SIG-M5 (cell line): Measurements from ENCODE around the gene KRT32.

ENCODE experiments used
- DNase-seq: peaks from one replicate; lab custom pipeline; 2025; lab: John Stamatoyannopoulos, UW

Gene KRT32

DNA sequence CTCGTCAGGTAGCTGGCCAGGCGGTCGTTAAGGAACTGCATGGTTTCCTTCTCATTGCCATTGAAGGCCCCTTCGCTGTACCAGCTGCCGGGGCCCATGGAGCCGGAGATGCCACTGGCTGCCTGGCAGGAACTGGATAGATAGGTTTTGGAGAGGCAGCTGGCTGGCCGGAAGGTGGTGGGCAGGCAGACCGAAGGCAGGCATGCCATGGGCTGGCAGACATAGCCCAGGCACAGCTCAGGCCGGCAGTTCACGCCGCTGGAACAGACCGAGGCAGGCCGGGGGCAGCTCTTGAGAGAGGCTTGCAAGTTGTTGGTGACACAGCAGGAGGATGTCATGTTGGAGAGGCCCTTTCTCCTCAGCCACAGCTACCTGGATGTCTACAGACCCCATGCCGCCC, at the start of gene KRT32:
TSS of gene KRT32 (minus strand) at position 399 of the 400 bp plus-strand sequence. CDS start at position 338, 61 bp downstream.
- DNase-seq = no peak

DNA sequence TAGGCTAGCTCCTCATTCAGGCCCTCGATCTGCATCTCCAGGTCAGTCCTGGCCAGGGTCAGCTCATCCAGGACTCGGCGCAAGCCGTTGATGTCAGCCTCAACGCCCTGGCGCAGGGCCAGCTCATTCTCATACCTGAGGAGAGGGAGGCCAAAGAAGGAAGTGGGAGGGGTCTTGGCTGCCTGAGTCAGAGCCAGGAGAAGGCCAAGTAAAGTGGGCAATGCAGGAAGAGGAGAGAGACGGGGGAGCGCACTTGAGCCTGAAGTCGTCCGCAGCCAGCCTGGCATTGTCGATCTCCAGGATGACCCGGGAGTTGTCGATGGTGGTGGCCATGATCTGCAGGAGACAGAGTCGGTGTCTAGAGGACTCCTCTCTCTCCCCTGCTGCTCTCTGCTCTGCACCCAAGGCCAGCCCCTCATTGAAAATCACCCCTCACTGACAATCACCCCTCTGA, 49.7 kb upstream of the KRT32 start:
- DNase-seq = no peak

DNA sequence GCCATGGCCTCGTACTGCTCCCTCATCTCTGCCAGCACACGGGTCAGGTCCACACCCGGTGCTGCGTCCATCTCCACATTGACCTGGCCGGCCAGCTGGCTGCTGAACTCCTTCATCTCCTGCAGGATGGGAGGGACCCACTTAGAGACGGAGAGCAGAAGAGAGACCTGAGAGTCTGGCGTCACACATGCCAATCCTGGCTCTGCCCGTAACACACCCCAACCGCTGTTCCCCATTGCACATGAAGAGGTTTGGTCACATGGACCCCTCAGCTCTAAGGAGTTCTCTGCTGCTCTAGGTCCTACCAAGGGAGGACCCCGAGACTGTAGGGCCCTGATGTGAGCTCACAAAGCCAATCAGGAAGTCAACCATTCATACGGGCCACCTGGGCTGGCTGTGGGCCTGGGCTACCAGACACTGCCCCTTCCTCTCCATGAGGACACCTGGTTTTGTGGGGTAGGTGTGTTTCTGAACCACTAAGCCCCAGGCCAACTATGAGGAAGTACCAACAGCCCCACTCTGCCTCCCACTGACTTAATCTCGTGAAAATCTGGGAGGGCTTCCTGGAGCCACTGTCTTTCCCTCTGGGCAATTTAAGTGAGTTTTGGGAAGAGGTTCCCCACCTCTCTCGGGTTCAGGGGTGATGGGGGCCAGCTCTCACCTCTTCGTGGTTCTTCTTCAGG, 49.1 kb upstream of the KRT32 start:
- DNase-seq = no peak

DNA sequence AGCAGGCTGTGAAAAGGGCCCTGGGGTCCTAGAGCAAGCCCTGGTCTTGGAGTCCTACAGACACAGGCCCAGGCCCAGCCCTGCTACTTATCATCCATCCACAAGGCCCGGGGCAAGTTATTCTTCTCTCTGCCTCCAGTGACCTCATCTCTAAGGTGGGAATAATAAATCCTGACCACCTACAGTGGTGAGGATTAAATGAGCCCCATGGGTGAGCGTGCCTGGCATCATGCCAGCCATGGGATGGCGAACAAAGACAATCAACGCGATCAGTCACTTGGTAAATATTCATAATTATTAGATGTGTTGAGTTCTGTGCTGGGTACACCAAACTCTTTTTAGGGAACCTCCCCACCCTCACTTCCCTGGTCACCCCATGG, 46.0 kb upstream of the KRT32 start:
- DNase-seq = no peak

DNA sequence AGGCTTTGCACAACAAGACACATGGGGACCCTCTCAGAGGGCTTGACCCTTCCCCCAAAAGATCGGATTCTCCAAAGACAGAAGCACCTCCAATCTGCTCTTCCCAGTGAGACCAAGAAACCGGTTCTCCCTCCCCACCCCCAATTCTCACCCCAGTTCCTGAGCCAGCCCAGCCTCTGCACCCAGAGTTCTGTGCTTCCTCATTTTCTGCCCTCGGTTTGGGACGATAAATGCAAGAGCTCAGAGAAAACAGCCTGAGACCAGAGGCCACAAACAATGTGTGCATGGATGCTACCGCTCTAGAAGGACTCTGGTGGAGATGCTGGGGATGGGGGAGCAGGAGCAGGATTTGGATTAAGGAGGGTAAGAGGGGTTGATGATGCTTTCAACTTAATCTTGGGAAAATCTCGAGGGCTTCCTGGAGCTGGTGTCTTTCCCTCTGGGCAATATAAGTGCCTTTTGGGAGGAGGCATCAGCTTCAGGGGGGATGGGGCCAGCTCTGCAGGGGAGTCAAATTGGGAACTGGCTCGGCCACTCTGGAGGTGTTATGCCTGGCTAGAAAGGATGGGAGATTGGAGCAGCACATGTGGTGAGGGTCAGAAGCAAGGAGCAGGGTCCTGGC, 45.5 kb upstream of the KRT32 start:
- DNase-seq = no peak

DNA sequence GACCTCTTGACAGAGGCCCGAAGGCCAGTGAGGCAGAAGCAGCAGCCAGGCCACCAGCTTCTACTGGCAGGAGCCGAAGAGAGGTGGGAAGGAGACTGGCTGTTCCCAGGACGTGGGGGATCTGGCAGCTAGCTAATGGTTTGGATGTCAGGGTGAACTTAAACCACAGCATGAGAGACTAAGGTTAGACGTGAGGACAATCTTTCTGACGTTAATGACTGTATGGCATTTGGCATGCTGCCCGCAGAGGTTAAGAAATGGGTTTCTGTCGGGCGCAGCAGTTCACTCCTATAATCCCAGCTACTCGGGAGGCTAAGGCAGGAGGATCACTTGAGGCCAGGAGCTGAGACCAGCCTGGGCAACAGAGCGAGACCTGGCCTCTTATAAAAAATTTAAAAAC, 44.5 kb upstream of the KRT32 start:
- DNase-seq = no peak

DNA sequence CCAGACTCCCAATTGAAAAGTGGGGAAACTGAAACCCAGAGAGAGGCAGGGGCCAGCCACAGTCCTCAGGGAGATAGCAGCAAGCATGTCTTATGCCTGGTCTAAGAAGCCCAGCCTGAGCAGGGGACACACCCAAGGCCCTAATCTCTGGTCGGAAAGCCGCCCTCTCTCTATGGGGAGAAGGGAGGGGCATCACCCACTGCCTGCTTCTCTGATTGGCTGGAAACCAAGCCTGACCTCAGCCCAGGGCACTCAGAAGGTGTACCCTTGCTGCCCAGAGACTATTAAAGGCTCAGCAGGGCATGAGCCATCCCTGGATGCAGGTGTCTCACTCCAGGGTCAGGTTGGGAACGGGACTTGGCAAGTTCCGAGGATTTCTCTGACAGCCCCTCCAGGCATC, 43.9 kb upstream of the KRT32 start:
- DNase-seq = no peak

DNA sequence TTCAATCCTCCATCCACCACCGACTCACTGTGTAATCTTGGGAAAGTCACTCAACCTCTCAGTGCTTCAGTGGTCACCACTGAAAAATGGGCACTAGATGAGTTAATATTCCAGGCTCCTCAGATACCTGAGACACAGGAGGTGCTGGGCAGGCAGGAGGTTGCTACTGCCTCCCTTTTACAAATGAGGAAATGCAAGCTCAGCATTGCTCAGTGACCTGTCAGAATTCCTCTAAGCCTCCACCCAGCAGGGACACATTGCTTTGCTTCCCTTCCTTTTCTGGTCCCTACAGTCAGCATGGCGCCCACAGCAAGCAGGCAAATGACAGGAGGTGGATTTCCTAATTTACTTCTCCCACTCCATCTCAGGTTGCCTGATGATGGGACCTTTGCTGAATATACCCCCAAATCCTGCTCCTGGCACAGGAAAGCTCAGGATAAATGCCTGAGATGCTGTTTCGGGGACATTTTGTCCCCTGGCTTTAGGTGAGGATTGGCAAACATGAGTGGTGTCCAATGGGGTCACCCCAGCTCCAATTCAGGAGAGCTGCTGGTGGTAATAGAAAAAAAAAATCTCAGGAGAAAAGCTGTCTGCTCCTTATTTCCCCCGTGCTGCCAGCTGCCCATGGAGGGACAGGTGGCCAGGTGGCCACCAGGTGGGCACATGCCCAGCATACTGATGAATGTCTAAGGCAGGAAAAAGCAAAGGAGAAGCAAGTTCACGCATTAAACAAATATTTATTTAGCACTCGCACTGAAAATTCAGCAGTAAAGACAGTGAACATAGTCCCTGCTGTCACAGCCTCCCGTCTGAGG, 43.3 kb upstream of the KRT32 start:
- no peak for DNase-seq

DNA sequence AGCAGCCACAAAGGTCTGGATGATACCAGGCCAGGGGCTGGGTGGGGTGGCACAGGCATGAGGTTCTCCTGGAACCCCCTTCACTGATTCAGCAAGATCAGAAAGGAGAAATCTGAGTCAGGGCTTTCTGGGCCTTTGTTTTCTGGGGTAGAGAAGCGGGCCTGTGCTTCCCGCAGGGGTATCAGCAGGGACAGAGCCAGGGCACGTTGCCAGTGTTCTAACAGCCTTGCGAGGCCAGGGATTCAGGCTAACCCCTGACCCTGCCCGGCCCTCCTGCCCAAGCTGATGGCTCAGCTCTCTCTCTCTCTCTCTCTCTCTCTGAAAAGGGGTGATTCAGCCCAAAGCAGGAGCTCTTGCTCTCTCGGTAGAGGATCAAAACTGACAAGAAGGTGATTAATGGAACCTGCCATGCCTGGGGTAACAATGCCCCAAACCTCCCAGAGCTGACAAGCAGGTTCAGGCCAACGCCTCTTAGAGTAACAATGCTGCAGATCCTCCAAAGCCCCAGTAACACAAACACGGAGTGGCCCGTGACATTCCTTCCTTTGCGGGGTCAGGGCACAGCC, 40.2 kb upstream of the KRT32 start:
- DNase-seq = no peak

DNA sequence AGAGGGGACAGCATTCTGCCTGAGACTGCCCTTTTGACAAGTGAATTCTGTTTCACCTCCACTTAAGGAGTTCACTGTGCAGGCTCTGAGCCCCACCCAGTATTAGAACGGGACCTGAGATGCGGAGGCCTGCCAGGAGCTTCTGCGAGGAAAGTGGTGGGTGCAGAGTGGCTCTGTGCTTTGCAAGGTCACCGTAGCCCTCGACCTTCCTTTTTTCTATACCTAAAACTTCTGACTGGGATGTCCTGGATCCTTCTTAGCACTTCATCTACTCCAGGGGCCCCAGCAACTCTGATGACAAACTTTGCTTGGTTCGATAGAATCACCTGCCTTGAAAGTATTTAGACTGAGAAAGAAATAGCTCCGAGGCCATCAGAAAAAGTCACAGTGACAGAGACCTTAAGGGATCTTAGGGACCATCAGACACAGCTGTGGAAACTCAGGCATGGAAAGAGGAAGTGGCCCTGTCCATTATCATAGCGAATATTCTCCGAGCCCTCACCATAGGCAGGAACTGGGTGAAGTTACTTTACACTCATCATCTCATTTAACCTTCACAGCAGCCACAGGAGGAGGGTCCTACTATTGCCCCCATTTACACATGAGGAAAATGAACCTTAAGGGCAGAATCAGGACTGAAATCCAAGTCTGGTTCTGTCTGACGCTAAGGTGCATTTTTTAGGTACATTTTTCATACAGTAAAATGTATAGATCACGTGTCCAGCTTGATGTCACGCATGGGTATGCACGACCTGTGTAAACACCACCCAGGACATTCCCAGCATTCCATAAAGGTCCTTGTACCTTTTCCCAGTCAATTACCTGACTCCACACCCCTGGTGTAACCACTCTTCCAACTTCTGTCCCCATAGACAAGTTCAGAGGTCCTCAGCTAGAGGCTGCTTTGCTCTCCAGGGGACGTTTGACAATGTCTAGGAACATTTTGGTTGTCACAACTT, 38.9 kb upstream of the KRT32 start:
- DNase-seq = peak; percentile 23

DNA sequence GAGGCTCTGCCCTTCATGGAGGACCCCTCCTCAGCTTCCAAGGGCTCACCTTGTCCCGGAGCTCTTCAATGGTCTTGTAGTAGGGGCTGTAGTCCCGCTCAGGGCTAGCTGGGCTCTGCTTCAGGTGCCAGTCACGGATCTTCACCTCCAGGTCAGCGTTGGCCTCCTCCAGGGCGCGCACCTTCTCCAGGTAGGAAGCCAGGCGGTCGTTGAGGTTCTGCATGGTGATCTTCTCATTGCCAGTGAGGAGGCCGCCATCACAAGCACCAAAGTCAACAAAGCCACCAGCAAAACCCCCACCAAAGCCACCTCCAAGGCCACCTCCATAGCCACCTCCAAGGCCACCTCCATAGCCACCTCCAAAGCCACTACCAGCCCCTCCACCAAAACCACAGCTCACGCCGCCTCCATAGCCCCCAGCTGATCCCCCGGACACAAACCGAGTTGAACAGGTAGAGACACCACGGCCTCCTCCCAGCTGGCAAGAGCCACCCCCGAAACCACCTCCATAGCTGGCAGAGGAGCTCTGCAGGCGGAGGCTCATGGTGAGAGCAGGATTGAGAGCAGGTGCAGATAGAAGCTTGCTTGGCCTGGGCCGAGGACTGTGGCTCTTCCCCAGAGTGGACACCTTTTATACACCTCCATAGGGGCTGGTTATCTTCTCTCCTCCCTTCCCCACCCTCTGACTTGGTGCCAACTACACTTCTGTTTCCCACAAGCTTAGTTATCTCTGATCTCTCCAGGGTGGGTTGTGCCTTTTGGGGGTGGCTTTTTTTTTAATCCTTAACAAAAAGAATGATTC, 38.0 kb upstream of the KRT32 start, which contains the start of gene KRT13:
TSS of gene KRT13 (minus strand) at position 606 of the 802 bp plus-strand sequence. CDS start at position 544, 62 bp downstream.
- no peak for DNase-seq

DNA sequence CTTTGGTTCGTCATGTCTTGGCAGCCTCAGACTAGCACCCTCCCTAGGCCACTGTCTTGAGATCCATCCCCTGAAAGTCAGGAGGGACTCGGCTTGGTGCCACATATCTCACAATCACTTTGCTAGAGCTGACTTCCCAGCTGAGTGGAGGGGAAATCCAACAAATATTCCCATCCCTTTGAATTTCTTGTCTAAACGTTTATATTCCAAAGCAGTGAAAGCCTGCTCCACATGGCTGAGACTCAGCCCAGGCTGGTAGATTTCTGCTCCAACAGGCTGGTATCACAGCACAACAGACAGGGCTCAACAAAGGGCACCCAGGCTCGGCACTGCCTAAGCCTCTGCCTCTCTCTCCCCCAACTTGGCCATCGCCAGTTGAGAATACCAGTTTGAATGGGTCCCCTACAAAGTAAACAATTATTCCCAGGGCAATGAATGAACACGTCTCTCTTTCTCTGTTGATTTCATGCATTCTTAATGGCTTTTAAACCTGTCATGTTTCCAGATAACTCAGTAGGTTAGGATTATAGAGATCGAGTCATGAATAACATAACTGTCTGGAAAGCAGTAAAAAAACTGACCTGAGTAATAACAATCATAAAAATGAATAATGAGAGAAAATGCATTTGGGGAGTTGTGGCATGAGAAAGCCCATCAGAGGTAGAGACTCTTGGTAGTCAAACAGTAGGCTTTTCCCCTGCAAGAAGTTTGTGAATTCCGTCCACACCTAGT, 37.2 kb upstream of the KRT32 start:
- no peak for DNase-seq

DNA sequence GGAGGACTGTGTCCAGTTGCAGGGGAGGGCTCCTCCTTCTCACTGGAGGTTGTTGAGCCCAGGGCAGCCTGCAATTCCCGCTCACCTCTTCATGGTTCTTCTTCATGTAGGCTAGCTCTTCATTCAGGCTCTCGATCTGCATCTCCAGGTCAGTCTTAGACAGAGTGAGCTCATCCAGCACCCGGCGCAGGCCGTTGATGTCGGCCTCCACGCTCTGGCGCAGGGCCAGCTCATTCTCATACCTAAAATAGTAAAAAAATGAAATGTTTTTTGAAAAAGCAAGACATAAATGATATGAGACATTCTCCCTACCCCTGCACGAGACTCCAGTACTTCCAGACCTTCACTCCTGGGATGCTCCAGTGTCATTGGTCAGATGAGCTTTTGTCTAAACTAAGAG, 36.0 kb upstream of the KRT32 start:
- no peak for DNase-seq

DNA sequence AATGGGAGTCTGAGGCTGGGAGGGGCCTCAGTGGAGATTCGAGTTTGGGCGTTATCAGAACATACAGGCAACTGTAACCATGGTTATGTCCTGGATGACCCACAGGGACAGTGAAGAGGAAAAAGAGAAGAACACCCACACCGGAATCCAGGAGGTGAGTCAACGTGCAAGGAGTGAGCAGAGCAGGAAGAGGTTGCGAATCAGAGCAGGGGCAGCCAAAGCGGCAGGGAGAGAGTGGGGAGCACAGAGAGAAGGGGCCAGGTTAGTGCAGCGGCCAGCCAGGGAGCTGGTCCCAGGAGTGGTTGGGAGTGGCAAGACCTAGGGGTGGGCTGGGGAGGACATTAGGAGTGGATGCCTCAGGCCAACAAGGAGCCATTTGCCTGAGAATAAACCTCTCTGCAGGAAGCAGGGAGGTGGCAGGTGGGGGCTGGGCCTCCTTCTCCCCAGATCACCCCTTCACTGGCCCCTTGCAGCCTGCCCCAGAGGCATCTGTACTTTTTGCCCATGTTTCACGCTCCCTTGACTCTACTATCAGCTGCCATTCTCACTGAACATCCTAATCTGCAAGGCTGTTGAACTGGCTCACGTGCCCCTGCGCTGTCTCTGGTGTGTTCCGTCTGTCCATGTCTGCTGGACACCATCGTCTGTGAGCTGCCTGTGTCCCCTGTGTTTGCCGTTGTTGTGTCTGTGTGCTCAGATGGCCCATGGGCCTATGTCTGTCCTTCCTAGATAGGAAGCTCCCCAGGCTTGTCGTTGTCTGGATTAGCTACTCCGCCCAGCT, 33.1 kb upstream of the KRT32 start:
- DNase-seq = no peak

DNA sequence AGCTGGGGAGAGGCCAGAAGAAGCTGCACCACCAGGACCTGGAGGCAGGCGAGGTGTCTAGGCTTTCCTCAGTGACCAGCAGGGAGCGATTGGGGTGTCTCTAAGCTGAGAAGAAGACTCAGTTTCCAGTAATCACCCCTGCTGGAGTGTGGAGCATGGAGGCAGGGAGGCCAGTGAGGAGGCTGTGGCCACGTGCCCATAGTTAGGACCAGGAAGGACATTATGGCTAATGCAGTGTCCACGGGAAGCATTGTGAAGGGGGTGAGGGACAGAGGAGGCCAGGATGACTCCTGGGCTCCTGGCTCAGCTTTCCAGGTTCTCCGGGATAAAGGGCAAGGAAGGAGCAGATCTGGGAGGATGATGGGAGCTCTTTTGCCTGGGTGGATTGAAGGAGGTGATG, 32.5 kb upstream of the KRT32 start:
- DNase-seq = no peak

DNA sequence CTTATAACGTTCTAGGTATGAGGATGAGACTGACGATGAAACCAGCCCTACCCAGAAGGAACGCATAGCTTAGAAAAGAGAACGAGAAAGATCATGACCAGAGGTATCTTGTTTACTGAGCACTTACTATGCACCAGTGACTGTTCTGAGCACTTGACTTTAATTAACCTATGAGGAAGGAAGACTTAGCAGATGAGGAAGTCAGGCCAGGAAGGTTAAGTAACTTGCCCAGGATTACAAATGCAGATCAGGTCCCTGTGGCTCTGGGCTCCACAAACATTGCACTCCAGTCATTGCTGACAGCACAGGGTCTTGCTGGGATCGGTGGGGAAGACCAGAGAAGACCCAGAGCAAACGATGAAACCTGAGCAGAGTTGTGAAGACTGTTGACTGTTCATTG, 31.1 kb upstream of the KRT32 start:
- DNase-seq = peak; percentile 32

DNA sequence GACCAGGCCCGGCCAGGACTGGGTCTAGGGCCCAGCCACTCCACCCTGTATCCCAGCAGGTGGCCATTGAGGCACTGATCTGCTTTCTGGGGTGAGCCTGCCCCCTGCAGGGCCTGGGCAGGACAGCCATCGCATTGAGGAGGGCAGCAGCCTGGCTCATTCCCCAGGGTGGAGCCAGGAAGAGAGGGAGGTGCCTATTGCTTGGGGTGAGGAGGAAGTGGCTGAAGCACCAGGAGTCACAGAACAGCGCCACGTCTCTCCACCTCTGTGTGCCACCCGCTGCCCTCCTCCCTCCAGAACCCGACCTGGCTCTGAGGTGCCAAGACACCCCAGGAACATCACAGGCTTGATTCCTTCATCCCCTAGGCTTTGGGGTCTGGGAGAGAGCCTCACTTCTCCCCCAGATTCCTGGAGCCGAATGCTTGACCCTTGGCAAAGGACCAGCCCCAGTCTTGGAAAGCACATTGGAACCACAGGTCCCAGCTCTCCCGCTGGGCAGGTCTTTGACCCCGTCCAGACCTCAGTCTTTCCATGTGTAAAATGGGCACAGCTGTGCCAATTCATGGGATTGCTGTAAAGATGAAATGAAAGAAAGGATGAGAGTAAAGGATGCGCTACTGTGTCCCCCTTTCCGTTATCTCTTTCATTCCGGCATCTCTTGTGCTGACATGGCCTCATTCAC, 29.8 kb upstream of the KRT32 start:
- DNase-seq = peak; percentile 24

DNA sequence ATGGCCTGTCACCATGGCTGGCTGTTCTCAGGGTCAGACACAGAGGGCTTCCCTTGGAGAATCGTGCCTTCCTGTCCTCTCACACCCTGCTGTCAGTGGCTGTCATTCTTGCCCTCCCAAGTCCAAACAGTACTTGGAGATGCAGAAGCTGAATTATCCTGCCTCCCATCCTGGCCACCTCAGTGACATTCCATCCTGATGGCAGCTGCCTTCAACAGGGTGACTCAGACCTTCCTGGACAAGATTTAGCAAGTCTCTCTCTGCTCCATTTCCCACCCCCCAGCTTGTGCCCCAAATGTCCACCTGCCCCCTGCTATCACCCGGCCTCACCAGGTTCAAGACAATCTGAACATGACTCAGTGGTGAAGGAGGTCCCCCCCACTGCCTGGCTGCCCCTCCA, 27.3 kb upstream of the KRT32 start:
- DNase-seq = no peak

DNA sequence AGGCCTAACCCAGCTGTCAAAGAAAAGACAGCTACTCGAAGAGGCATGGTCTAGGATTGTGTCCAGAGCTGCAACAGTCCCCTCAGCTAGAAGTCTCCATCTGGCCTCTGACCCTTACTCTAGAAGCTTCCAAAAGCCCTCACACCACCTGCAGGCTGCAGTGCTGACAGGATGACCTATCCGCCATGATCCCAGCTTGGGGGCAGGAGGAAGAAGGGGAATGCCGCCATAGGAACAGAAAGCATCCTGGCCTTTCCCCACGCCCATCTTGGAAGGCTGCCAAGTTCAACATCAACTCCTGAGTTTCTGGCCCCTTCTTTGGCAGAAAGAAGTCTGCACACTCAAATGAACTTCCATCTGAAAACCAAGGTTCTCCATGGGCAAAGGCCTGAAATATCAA, 25.6 kb upstream of the KRT32 start:
- no peak for DNase-seq
